Heart left ventricle (tissue), 16 donors: Measurements from ENCODE around the gene PDIK1L. TPM values are rescaled to one million over a fixed set of nuclear protein-coding genes. Genes with fewer than 3 reads are reported as not detected.

Source experiments
- ATAC-seq, 4 donors: fragments of 200-7000 bp; cut with Tn5 transposase; one replicate each; pipeline ENCODE4 v1.9.1; 2020 to 2022; ENCODE audit warnings: moderate library complexity in 4 of 4, mild to moderate bottlenecking in 3 of 4, moderate number of reproducible peaks in 1 of 4
- DNase-seq, 5 donors: peaks; one replicate each; pipeline ENCODE4 v3.0.0-alpha.2; 2020
- H3K27ac ChIP-seq, 12 donors: fragments of 200-600 bp; sonication (generic) in 4 of 12; one replicate each; pipeline versions ENCODE4 v1.5.0 to v1.8.0; 2016 to 2022; ENCODE audit warnings: mild to moderate bottlenecking in 2 of 12
- H3K27me3 ChIP-seq, 9 donors: fragments of 200-600 bp; sonication (generic) in 2 of 9; one replicate each; pipeline versions ENCODE4 v1.5.1 to v1.8.0; 2016 to 2022; ENCODE audit warnings: mild to moderate bottlenecking in 3 of 9
- H3K36me3 ChIP-seq, 9 donors: fragments of 200-600 bp; sonication (generic) in 2 of 9; one replicate each; pipeline versions ENCODE4 v1.5.0 to v1.8.0; 2018 to 2022; ENCODE audit warnings: mild to moderate bottlenecking in 2 of 9
- H3K4me1 ChIP-seq, 12 donors: fragments of 200-600 bp; sonication (generic) in 4 of 12; one replicate each; pipeline versions ENCODE4 v1.5.0 to v1.8.0; 2016 to 2022; ENCODE audit warnings: mild to moderate bottlenecking in 3 of 12
- H3K4me3 ChIP-seq, 12 donors: fragments of 200-600 bp; sonication (generic) in 4 of 12; one replicate each; pipeline versions ENCODE4 v1.5.0 to v1.8.0; 2017 to 2022; ENCODE audit warnings: mild to moderate bottlenecking in 9 of 12, moderate library complexity in 4 of 12
- H3K9me3 ChIP-seq, 12 donors: fragments of 200-600 bp; sonication (generic) in 4 of 12; one replicate each; pipeline versions ENCODE4 v1.5.0 to v1.8.0; 2016 to 2022; ENCODE audit warnings: mild to moderate bottlenecking in 1 of 12
- POLR2A ChIP-seq, 2 donors: fragments of 450-650 bp; IDR thresholded peaks; one replicate each; pipeline ENCODE4 v1.6.1; 2017; ENCODE audit warnings: antibody characterized with exemption in 2 of 2, mild to moderate bottlenecking in 2 of 2, moderate library complexity in 2 of 2
- WGBS, 4 donors: extraction: QIAGEN DNeasy Blood & Tissue Kit in 2 of 4; methylation state at CpG; one replicate each; pipeline versions ENCODE4 v1.1.5 to v1.1.7; 2013 to 2018; 5-methylcytosine and 5-hydroxymethylcytosine counted together
- intact Hi-C, 10 donors: fragments of 100-400 bp; cut with DNase I; formaldehyde crosslinking; loops; one replicate each; pipeline versions ENCODE4 v1.11.1 to v1.14.2; 2022
- polyA plus RNA-seq, 2 donors: library from polyadenylated mRNA; stranded (reverse); fragments of 200-250 nt; gene quantifications; one replicate each; pipeline ENCODE4 v1.2.3, GENCODE V29; 2013
- total RNA-seq, 9 donors: library from RNA; depleted of rRNA in 2 of 9; stranded (reverse); fragments of >200 nt in 2 of 9; fragmentation: NEBNext Ultra II Directional in 3 of 9; extraction: Animal tissue kit (Norgen Biotek cat#: 25700) in 3 of 9; gene quantifications; one replicate each; pipeline versions ENCODE4 v1.1.0 to v1.2.4, GENCODE V29; 2016 to 2023
- TF ChIP-seq, protein P1 (sequence below), 12 donors: fragments of 200-600 bp; sonication (generic) in 4 of 12; IDR thresholded peaks; one replicate each; pipeline versions ENCODE4 v1.5.0 to v1.8.0; 2018 to 2022; ENCODE audit warnings: antibody characterized with exemption in 12 of 12, mild to moderate bottlenecking in 5 of 12
- donor health status: ischemic (EF 13 %, LVEDD 7.1; RV severe dilation, severe dysfunction).
- donor health status: healthy with polysubstance abuse.
- donor health status: DM: no; HTN: yes; CAD: no.
- donor health status: DM: no; HTN: no; CAD: no.
- donor health status: ischemic (EF 25% LVEDD 6.9; RV normal size, moderate dysfunction).
- donor health status: ischemic (EF 25% LVEDD 5.7; RV mildly dilated, moderate dysfunction).
- donor health status: healthy.
- donor health status: DM: yes; HTN: yes; CAD: no.
- donor health status: ischemic (EF 35%, LVEDD 5.7; RV mildly dilated, moderate dysfunction).
- donor health status: nonischemic (EF 11% LVEDD 7.7; RV severe dilation, severe dysfunction).
- donor health status: DM: yes; HTN: yes; CAD: no.
- donor health status: PGD.
- donor health status: ischemic (EF 29% LVEDD 5.4; RV normal size, mild dysfunction).
- donor health status: nonischemic (EF 23%, LVEDD 6.1; RV moderate dilation, normal function).

Gene PDIK1L
- total and polyA plus RNA-seq, 11 donors, result 2.1 to 9.3 (median 5.7) TPM

DNA sequence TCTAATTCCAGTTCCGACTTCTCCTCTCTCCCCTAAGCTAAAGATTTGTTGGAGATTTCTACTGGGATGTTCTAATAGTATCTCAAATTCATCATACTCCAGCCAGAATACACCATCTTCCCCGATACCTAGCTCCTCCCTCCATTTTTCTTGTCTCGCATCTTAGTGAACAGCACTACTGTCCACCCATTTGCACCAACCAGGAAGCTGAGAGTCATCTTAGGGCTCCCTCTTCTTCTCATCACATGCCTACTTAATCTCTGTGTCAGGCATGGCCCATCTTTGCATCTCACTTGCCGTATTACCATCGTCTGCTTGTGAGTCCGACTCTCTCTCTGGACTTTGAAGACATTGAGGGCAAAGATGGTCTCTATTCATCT, 40.7 kb upstream of the PDIK1L start:
- peaks cover 0 to 17% (median 0%) of the 10 kb centered on the region in 9 donors for H3K27me3 ChIP-seq
- no peak overlapping the region for H3K4me3 ChIP-seq
- 92 to 96% (median 94%) methylated on average over 6 of the region's 6 CpGs for WGBS, 4 donors
- no peaks in the 10 kb centered on the region for H3K9me3 ChIP-seq
- DNase-seq (no peak), ATAC-seq (no peak)
- peaks cover 0 to 5% (median 0%) of the 10 kb centered on the region in 9 donors for H3K36me3 ChIP-seq
- no peak overlapping the region for H3K27ac ChIP-seq
- intact Hi-C loops, result no loop called here
- peaks cover 0 to 39% (median 5%) of the 10 kb centered on the region in 12 donors for H3K4me1 ChIP-seq
- TF ChIP-seq, protein P1, sequence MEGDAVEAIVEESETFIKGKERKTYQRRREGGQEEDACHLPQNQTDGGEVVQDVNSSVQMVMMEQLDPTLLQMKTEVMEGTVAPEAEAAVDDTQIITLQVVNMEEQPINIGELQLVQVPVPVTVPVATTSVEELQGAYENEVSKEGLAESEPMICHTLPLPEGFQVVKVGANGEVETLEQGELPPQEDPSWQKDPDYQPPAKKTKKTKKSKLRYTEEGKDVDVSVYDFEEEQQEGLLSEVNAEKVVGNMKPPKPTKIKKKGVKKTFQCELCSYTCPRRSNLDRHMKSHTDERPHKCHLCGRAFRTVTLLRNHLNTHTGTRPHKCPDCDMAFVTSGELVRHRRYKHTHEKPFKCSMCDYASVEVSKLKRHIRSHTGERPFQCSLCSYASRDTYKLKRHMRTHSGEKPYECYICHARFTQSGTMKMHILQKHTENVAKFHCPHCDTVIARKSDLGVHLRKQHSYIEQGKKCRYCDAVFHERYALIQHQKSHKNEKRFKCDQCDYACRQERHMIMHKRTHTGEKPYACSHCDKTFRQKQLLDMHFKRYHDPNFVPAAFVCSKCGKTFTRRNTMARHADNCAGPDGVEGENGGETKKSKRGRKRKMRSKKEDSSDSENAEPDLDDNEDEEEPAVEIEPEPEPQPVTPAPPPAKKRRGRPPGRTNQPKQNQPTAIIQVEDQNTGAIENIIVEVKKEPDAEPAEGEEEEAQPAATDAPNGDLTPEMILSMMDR (IDR thresholded peaks at IDR 0.05), result no peak
- no peak for TF ChIP-seq POLR2A (IDR thresholded peaks at IDR 0.05)

DNA sequence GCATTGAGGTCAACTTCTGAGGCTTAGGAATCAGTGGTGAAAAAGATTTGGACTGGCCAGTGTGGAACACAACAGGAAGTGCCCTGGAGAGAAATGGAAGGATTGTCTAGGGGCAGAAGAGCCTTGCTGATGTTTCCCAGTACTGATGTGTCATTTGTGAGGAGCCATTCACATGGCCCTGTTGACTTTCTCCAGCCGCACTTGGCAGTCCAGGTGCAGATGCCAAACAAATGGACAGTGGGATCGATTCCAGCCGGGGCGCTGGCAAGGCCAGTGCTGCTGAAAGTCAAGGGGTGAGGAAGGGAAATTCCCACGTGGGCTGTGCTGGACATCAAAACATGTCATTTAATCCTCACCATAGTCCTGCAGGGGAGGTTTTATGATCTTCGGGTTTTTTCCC, 39.3 kb upstream of the PDIK1L start:
- peaks cover 0 to 45% (median 5%) of the 10 kb centered on the region in 12 donors for H3K4me1 ChIP-seq
- peak overlapping the region in 11 of 12 donors; percentile 20 to 77 (median 51) for H3K27ac ChIP-seq
- intact Hi-C loops, result no loop called here
- no peaks in the 10 kb centered on the region for H3K36me3 ChIP-seq
- no peak overlapping the region for H3K4me3 ChIP-seq
- ATAC-seq (peak; percentile 31 to 67 (median 44)), DNase-seq (peak; percentile 57 to 80 (median 75))
- no peaks in the 10 kb centered on the region for H3K9me3 ChIP-seq
- peaks cover 0 to 15% (median 0%) of the 10 kb centered on the region in 9 donors for H3K27me3 ChIP-seq
- WGBS, 4 donors, result 24 to 38% (median 30%) methylated on average over 6 of the region's 6 CpGs
- TF ChIP-seq, protein P1 (IDR thresholded peaks at IDR 0.05), result no peak
- TF ChIP-seq POLR2A (IDR thresholded peaks at IDR 0.05), result no peak

DNA sequence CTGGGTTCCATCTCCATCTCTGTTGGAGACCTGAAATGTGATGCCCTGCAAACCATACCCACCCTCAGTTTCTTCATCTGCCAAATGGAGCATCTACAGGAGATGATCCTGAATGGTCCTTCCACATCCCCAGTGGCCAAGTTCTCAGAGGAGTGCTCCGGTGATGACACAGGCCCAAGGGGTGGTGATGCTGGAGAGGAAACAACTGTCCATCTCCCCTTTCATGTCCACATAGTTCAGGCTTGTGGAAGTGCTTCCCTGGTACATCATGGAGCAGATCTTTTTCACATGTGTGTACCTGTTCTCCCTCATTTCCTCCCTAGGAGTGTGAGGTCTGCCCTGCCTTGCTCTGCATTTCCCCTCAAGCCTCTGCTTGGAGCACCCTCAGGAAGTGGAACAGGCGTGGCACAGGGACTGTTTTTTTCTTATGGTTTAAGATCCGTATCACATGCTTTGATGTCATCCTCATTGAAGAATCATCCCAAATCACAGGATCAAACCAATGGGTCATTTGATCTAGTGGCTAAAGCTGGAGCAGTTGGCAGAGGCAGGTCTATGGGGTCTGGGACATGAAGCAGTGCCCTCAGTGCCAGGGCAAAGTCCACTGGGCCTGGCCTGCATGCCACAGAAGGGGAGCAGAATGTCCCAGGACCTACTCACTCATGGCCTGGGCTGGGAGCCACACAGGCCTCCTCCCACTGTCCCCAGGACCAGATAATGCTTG, 36.0 kb upstream of the PDIK1L start:
- Histone ChIP-seq H3K27ac (peak overlapping the region in 8 of 12 donors; percentile 29 to 70 (median 46)), H3K4me1 (peaks cover 0 to 57% (median 6%) of the 10 kb centered on the region in 12 donors), H3K9me3 (no peaks in the 10 kb centered on the region), H3K4me3 (no peak overlapping the region), H3K27me3 (peaks cover 0 to 6% (median 0%) of the 10 kb centered on the region in 9 donors), H3K36me3 (no peaks in the 10 kb centered on the region)
- intact Hi-C loops, result no loop called here
- TF ChIP-seq, protein P1 (IDR thresholded peaks at IDR 0.05), result no peak
- no peak for TF ChIP-seq POLR2A (IDR thresholded peaks at IDR 0.05)
- DNase-seq, result peak in 3 of 5 donors; percentile 49 to 68 (median 56)
- ATAC-seq, result peak; percentile 76 to 87 (median 78)
- WGBS, 4 donors, result 53 to 65% (median 61%) methylated on average over 3 of the region's 3 CpGs

DNA sequence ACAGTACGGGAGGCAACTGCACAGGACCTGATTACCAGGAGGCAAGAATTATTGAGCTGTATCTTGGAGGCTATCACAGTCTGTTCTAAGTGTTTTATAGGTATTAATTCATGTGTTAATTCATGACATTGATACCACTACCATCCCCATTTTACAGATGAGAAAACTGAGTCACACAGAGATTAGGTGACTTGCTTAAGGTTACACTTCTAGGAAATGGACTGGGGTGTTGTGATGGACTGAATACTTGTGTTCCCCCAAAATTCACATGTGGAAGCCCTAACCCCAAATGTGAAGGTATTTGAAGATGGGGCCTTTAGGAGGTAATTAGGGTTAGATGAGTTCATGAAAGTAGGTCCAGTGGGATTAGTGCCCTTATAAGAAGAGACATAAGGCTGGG, 34.1 kb upstream of the PDIK1L start:
- H3K9me3 ChIP-seq, result no peaks in the 10 kb centered on the region
- peaks cover 0 to 54% (median 6%) of the 10 kb centered on the region in 12 donors for H3K4me1 ChIP-seq
- ATAC-seq (no peak), DNase-seq (no peak)
- H3K4me3 ChIP-seq, result no peak overlapping the region
- H3K36me3 ChIP-seq, result no peaks in the 10 kb centered on the region
- TF ChIP-seq POLR2A (IDR thresholded peaks at IDR 0.05), result no peak
- TF ChIP-seq, protein P1 (IDR thresholded peaks at IDR 0.05), result no peak
- WGBS, 4 donors, result 94 to 100% (median 97%) methylated on average over 1 of the region's 1 CpG
- intact Hi-C loops, result no loop called here
- peak overlapping the region in 1 of 12 donors; percentile 78 for H3K27ac ChIP-seq
- peaks cover 0 to 6% (median 0%) of the 10 kb centered on the region in 9 donors for H3K27me3 ChIP-seq
